Mucosa of rectum (tissue), 2 donors: ENCODE results near the gene MUC16.

Experiments
- H3K27ac ChIP-seq, 2 donors: one replicate each; pipeline ENCODE4 v1.7.0; 2013; ENCODE audit warnings: inconsistent platforms in 2 of 2, low read depth in 2 of 2, low read length in 2 of 2
- H3K27me3 ChIP-seq, 2 donors: one replicate each; pipeline ENCODE4 v1.7.0; 2013; ENCODE audit warnings: low read length in 2 of 2; ENCODE audit not compliant: control insufficient read depth in 2 of 2, insufficient read depth in 2 of 2
- H3K36me3 ChIP-seq, 2 donors: one replicate each; pipeline ENCODE4 v1.7.0; 2013; ENCODE audit warnings: low read length in 2 of 2; ENCODE audit not compliant: control insufficient read depth in 2 of 2, insufficient read depth in 2 of 2
- H3K4me1 ChIP-seq, 2 donors: one replicate each; pipeline ENCODE4 v1.7.0; 2013; ENCODE audit warnings: low read length in 2 of 2, mild to moderate bottlenecking in 1 of 2; ENCODE audit not compliant: control insufficient read depth in 2 of 2, insufficient read depth in 2 of 2
- H3K4me3 ChIP-seq, 2 donors: one replicate each; pipeline ENCODE4 v1.7.0; 2013; ENCODE audit warnings: low read length in 2 of 2
- H3K9ac ChIP-seq, 2 donors: one replicate each; pipeline ENCODE4 v1.7.0; 2013; ENCODE audit warnings: low read length in 2 of 2, low read depth in 1 of 2, mild to moderate bottlenecking in 1 of 2
- H3K9me3 ChIP-seq, 2 donors: one replicate each; pipeline ENCODE4 v1.7.0; 2013; ENCODE audit warnings: low read length in 2 of 2; ENCODE audit not compliant: control insufficient read depth in 2 of 2
- donor health status: healthy.
- donor health status: Normal muscosa, but diverticular disease.

Gene MUC16

GRCh38 chr19:9010693-9011092 is 484 bp upstream of the MUC16 start:
- H3K9me3 ChIP-seq, result no peaks in the 10 kb centered on the region
- H3K9ac ChIP-seq, result no peak overlapping the region
- H3K36me3 ChIP-seq, result no peaks in the 10 kb centered on the region
- H3K27me3 ChIP-seq, result no peaks in the 10 kb centered on the region
- H3K4me3 ChIP-seq, result no peak overlapping the region
- H3K27ac ChIP-seq, result no peak overlapping the region
- H3K4me1 ChIP-seq, result no peaks in the 10 kb centered on the region

- Histone ChIP-seq H3K4me1 (no peaks in the 10 kb centered on the region), H3K36me3 (no peaks in the 10 kb centered on the region), H3K27ac (no peak overlapping the region), H3K4me3 (no peak overlapping the region), H3K9me3 (no peaks in the 10 kb centered on the region), H3K9ac (no peak overlapping the region), H3K27me3 (no peaks in the 10 kb centered on the region)
Observed at GRCh38 chr19:9009431-9009830, 778 bp downstream of the MUC16 start.

DNA sequence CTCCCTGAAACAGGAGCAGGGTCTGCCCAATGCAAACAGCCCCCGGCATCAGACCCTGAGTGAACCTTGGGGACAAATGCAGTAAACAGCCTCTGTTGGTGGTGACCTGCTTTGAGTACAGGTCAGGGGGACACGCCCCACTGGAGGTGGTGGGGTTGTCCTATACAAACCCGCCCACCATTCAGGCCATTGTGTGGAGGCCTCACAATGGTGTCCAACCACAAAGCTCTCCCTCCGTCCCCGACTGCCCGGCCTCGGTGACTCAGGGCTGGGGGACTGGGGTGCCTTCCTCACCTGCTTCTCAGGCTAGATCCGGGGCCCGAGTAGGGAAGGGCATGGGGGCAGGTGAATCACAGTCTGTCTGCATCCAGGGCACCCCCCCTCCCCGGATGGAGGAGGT is 1.5 kb downstream of the MUC16 start:
- Histone ChIP-seq H3K27me3 (no peaks in the 10 kb centered on the region), H3K9me3 (no peaks in the 10 kb centered on the region), H3K4me3 (no peak overlapping the region), H3K4me1 (no peaks in the 10 kb centered on the region), H3K36me3 (no peaks in the 10 kb centered on the region), H3K27ac (no peak overlapping the region), H3K9ac (no peak overlapping the region)

- Histone ChIP-seq H3K36me3 (no peaks in the 10 kb centered on the region), H3K27ac (no peak overlapping the region), H3K4me3 (no peak overlapping the region), H3K27me3 (no peaks in the 10 kb centered on the region), H3K4me1 (no peaks in the 10 kb centered on the region), H3K9me3 (no peaks in the 10 kb centered on the region), H3K9ac (no peak overlapping the region)
Observed at GRCh38 chr19:9000933-9001332, 9.3 kb downstream of the MUC16 start.

GRCh38 chr19:8988204-8988603 is 22.0 kb downstream of the MUC16 start:
- Histone ChIP-seq H3K36me3 (no peaks in the 10 kb centered on the region), H3K4me3 (no peak overlapping the region), H3K27ac (no peak overlapping the region), H3K9me3 (no peaks in the 10 kb centered on the region), H3K4me1 (no peaks in the 10 kb centered on the region), H3K9ac (no peak overlapping the region), H3K27me3 (no peaks in the 10 kb centered on the region)

DNA sequence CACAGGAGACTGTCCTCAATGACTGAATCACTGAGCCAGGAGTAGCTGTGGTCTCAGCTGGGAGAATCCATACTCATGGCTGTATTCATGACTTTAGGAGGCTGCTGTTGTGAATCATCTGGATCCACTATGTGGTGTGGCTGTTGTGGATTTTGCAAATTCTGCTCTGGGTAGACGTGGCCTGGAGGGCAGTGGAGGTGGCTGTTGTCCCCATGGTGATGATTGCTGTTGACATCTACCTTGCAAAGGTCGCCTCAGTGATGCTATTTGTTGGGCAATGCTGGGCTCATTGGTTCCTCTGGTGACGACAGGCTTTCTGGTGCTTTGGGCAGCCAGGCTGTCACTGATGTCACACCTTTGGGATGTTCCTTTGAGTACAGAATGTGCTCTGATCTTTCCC is 23.9 kb downstream of the MUC16 start:
- Histone ChIP-seq H3K4me3 (no peak overlapping the region), H3K4me1 (no peaks in the 10 kb centered on the region), H3K36me3 (no peaks in the 10 kb centered on the region), H3K27ac (no peak overlapping the region), H3K9me3 (no peaks in the 10 kb centered on the region), H3K27me3 (no peaks in the 10 kb centered on the region), H3K9ac (no peak overlapping the region)

DNA sequence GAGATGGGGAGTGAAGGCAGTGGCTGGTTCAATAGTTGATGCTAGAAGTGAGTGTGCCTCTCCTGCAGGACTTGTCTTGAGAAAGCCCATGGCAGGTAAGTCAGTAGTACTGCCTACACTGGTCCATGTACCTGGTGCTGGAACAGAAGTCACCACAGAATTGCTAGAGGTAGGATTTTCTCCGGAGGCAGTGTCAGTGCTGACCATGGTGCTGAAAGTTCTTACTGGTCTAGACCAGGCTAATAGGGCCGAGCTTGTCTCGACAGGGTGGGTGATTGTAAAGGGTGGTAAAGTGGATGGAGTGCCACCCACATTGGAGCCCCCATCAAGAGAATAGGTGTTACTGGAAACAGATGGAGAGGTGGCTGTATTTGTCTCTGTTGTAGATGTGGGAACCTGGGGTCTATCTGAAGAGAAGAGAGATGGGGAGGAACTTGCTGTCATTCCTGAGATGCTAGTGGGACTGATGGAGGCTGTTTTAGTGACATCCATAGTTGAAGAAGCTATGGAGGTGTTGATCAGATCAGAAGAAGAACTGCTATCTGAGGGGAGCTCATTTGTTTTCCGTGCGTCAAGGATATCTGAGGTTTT is 36.6 kb downstream of the MUC16 start:
- Histone ChIP-seq H3K4me3 (no peak overlapping the region), H3K27me3 (no peaks in the 10 kb centered on the region), H3K27ac (no peak overlapping the region), H3K9me3 (no peaks in the 10 kb centered on the region), H3K4me1 (no peaks in the 10 kb centered on the region), H3K36me3 (no peaks in the 10 kb centered on the region), H3K9ac (no peak overlapping the region)

GRCh38 chr19:8965887-8966286 is 44.3 kb downstream of the MUC16 start:
- H3K36me3 ChIP-seq, result no peaks in the 10 kb centered on the region
- H3K27ac ChIP-seq, result no peak overlapping the region
- no peaks in the 10 kb centered on the region for H3K27me3 ChIP-seq
- H3K4me1 ChIP-seq, result no peaks in the 10 kb centered on the region
- H3K9ac ChIP-seq, result no peak overlapping the region
- H3K4me3 ChIP-seq, result no peak overlapping the region
- no peaks in the 10 kb centered on the region for H3K9me3 ChIP-seq
